CD4-positive, alpha-beta T cell treated with Interferon gamma for 1 hour (primary cell): ENCODE data around the gene DNAJC18.
A peak's percentile ranks its signal among the peaks of the same experiment; 100 is the strongest.
"Not testable (repeated sequence)": the region's sequence is repeated elsewhere in the genome, so short reads cannot be mapped to it uniquely, and the experiment has no call there.

Experiments
- DNase-seq: peaks from one replicate; pipeline ENCODE4 v3.0.0-alpha.2; 2020

Gene DNAJC18

GRCh38 chr5:139460455-139460854, 21.1 kb upstream of the DNAJC18 start:
- DNase-seq = no peak

- no peak for DNase-seq
Measured at GRCh38 chr5:139459451-139459934, 20.2 kb upstream of the DNAJC18 start.

GRCh38 chr5:139458580-139459407, 19.5 kb upstream of the DNAJC18 start:
- peak; percentile 78 for DNase-seq

GRCh38 chr5:139457653-139458306, 18.5 kb upstream of the DNAJC18 start:
- DNase-seq = no peak

- DNase-seq = no peak
Measured at GRCh38 chr5:139457241-139457640, 17.9 kb upstream of the DNAJC18 start.

GRCh38 chr5:139456776-139457175, 17.5 kb upstream of the DNAJC18 start:
- no peak for DNase-seq

GRCh38 chr5:139454568-139455290, 15.4 kb upstream of the DNAJC18 start:
- DNase-seq = no peak

- DNase-seq = peak; percentile 60
Measured at GRCh38 chr5:139453683-139454567, 14.6 kb upstream of the DNAJC18 start.

GRCh38 chr5:139451878-139452660, 12.7 kb upstream of the DNAJC18 start:
- DNase-seq = no peak

- no peak for DNase-seq
Measured at GRCh38 chr5:139451176-139451575, 11.9 kb upstream of the DNAJC18 start.

GRCh38 chr5:139446956-139447779, 7.8 kb upstream of the DNAJC18 start:
- DNase-seq = no peak

- DNase-seq = no peak
Measured at GRCh38 chr5:139445325-139446170, 6.2 kb upstream of the DNAJC18 start.

GRCh38 chr5:139443831-139444453, 4.6 kb upstream of the DNAJC18 start:
- DNase-seq = no peak

- not testable (repeated sequence) for DNase-seq
Measured at GRCh38 chr5:139440416-139440815, 1.1 kb upstream of the DNAJC18 start.

GRCh38 chr5:139438707-139439012, 665 bp downstream of the DNAJC18 start:
- no peak for DNase-seq

- DNase-seq = no peak
Measured at GRCh38 chr5:139435676-139436075, 3.6 kb downstream of the DNAJC18 start.

- DNase-seq = no peak
Measured at GRCh38 chr5:139431706-139432105, 7.6 kb downstream of the DNAJC18 start.

- DNase-seq = no peak
Measured at GRCh38 chr5:139430015-139430414, 9.3 kb downstream of the DNAJC18 start.

- no peak for DNase-seq
Measured at GRCh38 chr5:139426203-139426885, 13.0 kb downstream of the DNAJC18 start.
